GM18909 (cell line): ENCODE measurements around the gene SAA1.
A peak's percentile ranks its signal among the peaks of the same experiment; 100 is the strongest.

Source experiments
- ATAC-seq: cut with Tn5 transposase; IDR thresholded peaks from one replicate; pipeline ENCODE4 v1.9.1; 2021; ENCODE audit warnings: mild to moderate bottlenecking; ENCODE audit not compliant: unreplicated experiment, poor library complexity

The SAA1 gene

DNA sequence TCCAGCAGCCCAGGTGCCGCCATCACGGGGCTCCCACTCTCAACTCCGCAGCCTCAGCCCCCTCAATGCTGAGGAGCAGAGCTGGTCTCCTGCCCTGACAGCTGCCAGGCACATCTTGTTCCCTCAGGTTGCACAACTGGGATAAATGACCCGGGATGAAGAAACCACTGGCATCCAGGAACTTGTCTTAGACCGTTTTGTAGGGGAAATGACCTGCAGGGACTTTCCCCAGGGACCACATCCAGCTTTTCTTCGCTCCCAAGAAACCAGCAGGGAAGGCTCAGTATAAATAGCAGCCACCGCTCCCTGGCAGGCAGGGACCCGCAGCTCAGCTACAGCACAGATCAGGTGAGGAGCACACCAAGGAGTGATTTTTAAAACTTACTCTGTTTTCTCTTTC is at the start of gene SAA1:
Gene SAA1 (plus strand): TSS at position 316 of the 400 bp plus-strand sequence. CDS start 624 bp downstream, outside the sequence.
- ATAC-seq: no peak

DNA sequence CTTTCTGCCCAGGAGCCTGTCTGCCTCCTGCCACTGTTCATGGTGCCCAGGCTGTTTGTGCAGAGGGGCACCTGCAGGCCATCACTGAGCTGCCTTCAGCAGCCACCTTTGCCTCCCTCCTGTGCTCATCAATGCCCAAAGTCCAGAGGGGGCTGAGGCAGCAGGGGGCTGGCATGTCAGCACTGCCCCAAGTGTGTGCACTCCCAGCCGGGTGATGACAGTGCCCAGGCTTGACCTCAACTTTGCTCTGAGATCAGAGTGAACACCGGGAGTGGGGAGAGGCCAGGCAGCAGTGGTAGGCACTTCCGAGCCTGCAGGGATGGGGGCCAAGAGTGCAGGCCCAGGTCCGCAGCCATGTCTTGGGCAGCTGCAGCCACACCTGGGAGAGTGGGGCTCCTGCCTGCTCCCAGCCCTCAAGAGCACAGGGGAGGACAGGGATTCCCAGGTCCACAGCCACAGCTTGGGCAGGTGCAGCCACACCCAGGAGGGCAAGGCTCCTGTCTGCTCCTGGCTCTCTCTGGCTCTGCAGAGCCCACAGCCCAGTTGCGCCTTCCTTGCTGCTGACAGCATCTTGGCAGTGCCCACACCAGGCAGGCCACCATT is 44.7 kb upstream of the SAA1 start:
- no peak for ATAC-seq

DNA sequence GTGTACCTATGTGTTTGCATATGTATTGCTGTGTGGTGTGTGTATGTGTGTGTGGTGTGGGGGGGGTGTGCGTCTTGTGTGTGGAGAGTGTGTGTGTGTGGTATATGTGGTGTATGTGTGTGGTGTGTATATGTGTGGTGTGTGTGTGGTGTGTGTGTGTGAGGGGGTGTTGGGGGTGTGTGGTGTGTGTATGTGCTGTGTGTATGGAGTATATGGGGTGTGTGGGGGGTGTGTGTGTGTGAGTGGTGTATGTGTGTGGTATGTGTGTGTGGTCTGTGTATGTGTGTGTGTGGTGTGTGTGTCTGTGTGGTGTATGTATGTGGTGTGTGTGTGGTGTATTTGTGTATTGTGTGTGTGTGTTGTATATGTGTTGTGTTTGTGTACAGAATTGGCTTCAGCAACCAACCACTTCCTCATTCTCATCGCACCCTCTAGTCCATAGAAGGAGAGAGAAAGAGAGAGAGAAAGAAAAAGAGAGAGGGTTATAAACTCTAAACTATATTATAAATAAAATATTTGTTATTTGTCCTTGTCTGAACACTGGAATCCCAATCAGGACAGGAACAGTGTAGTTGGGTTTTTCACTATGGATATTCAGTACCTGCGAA is 43.1 kb upstream of the SAA1 start:
- ATAC-seq: no peak

- no peak for ATAC-seq
Observed at GRCh38 chr11:18223591-18224387, 42.3 kb upstream of the SAA1 start.

DNA sequence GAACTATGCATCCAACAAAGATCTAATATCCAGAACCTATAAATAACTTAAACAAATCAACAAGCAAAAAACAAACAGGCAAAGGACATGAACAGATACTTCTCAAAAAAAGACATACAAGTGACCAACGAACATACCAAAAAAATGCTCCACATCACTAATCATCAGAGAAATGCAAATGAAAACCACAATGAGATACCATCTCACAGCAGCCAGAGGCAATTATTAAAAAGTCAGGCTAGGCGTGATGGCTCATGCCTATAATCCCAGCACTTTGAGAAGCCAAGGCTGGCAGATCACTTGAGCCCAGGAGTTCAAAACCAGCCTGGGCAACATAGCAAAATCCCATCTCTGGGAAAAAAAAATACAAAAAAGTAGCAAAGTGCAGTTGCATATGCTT is 40.2 kb upstream of the SAA1 start:
- peak; percentile 36 for ATAC-seq

GRCh38 chr11:18229501-18229900 is 36.6 kb upstream of the SAA1 start:
- ATAC-seq: peak; percentile 94

DNA sequence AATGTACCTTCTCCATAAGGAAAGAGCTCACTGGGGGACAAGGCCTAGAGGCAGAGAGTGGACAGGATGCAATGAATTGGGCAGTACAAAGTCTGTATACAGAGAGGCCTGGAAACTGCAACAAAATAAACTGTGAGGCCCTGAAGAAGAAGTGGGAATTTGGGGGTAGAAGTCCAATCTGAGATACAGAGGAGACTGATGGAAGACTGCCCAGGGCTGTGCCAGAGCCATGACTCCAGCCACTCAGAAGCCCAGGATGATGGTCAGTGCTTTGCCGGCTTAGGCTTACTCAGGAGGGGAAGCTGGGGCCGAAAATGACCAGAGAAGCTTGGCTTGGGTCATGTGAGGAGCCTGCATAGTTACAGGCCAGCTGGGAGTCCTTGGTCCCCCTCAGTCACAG is 35.2 kb upstream of the SAA1 start:
- no peak for ATAC-seq

GRCh38 chr11:18233912-18234311 is 32.2 kb upstream of the SAA1 start:
- ATAC-seq: no peak

- ATAC-seq: no peak
Observed at GRCh38 chr11:18235394-18236334, 30.4 kb upstream of the SAA1 start.

- ATAC-seq: no peak
Observed at GRCh38 chr11:18236664-18237356, 29.3 kb upstream of the SAA1 start, which contains the start of gene SAA4. TSS of gene SAA4 (minus strand) at chr11:18236802. CDS start at chr11:18235926, 876 bp downstream.

GRCh38 chr11:18239655-18240054 is 26.4 kb upstream of the SAA1 start:
- ATAC-seq: no peak

DNA sequence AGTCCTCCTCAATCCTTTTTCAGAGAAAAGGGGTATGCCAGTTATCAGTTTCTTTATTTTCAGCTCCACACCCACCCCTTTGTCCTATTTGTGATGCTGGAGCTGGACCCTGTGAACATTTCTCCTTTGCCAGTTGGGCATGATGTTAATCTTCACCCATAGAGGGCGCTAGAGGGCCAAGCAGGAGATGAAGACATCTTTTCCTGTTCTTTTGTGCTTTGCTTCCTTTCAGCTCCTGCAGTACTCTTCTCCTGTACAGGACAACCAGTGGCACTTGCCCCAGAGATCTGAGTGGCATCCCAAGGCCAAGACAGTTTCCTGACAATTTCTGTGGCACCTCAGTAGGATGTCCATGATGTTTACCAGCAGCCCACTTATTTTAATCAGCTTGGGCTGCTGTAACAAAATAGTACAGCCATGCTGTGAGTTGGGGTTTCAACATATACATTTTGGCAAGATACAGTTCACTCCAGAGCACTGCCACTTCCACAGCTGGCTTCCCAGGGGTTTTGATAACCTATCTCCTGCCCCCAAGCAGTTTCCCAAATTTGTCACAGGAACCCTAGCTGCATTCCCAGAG is 22.2 kb upstream of the SAA1 start:
- peak; percentile 31 for ATAC-seq

GRCh38 chr11:18245396-18245795 is 20.7 kb upstream of the SAA1 start:
- no peak for ATAC-seq

DNA sequence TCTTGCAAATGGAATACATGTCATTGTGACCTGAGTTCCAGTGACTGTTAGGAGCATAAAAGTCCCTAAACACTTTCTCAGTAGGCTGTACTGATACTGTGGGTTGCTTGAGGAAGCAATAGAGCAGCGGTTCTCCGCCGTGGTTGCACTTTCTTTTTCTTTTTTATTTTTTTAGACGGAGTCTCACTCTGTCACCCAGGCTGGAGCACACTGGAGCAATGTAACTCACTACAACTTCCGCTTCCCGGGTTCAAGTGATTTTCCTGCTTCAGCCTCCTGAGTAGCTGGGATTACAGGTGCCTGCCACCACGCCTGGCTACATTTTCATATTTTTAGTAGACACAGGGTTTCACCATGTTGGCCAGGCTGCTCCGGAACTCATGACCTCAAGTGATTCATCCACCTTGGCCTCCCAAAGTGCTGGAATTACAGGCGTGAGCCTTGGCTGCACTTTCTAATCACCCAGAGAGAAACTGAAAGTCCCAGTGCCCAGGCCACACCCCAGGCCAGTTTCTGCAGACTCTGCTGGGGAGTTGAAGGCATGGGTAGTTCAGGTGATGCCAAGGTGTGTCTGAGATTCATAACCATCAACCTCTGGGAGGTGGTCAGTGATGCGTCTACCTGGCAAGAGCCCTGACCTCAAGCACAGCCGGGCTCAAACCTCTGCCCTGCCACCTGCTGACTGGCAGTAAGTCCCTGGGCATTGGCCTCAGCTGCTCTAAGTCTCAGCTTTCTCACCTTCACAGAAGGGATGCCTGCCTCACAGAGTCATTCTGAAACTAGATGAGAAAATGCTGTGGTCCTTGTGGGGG is 19.5 kb upstream of the SAA1 start:
- ATAC-seq: peak; percentile 75

GRCh38 chr11:18247191-18247581 is 18.9 kb upstream of the SAA1 start:
- ATAC-seq: peak; percentile 8

DNA sequence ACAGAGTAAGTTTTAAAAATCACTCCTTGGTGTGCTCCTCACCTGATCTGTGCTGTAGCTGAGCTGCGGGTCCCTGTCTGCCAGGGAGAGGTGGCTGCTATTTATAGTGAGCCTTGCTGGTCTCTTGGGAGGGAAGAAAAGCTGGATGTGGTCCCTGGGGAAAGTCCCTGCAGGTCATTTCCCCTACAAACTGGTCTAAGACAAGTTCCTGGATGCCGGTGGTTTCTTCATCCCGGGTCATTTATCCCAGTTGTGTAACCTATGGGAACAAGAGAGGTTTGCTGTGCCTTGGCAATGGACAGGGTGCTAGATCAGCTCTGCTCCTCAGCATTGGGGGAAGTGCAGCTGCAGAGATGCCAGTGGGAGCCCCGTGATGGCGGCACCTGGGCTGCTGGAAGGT is 17.5 kb upstream of the SAA1 start, which contains the start of gene SAA2:
Gene SAA2 (minus strand): TSS at position 108 of the 400 bp plus-strand sequence. CDS start 657 bp downstream, outside the sequence.
- ATAC-seq: no peak

- no peak for ATAC-seq
Observed at GRCh38 chr11:18253233-18253632, 12.8 kb upstream of the SAA1 start.

DNA sequence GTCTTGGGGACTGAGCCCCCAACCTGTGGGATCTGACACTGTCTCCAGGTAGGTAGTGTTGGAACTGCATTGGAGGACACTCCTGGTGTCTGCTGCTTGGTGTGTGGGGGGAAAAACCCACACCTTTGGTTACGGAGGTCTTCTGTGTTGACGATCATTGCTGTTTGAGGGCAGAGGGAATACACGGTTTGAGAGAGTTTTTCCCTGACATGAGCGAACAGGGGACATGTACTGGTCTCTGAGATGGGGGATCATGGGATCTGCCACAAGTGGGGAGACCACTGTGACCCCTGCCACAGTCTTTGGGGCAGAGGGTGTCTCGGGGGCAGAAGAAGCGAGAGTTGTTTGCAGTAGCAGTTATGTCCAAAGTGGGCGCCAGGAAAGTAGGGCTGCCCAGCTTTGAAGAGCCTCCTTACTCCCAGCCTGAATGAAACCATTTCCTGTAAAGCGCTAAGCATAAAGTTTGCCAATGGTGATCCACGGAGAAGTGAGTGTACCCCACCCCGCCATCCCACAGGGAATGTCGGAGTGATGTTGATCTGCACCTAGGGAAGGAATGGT is 12.2 kb upstream of the SAA1 start:
- no peak for ATAC-seq
